MCF 10A (cell line): Measurements from ENCODE around the gene SMC6. TPM values are rescaled to one million over a fixed set of nuclear protein-coding genes. Genes with fewer than 3 reads are reported as not detected.

Experiments used
- BruUV-seq: library from RNA; stranded (reverse); fragments of 400-500 nt; replicated peaks from 2 replicates; lab custom pipeline; 2021; lab: Mats Ljungman, UMichigan
- CTCF ChIA-PET: fragments of 300-600 bp; sonication (Branson Sonifier 250); formaldehyde crosslinking; extraction: SDS; loops from one replicate; lab custom pipeline; 2021; ENCODE audit warnings: antibody characterized with exemption, inconsistent platforms; lab: Yijun Ruan, JAX
- POLR2A ChIA-PET: fragments of 300-600, 350-650 bp; sonication (Branson Sonifier 250); formaldehyde crosslinking; extraction: SDS; loops from one replicate; lab custom pipeline; 2020; ENCODE audit warnings: antibody characterized with exemption, inconsistent platforms; lab: Yijun Ruan, JAX
- DNase-seq: peaks from one replicate; pipeline ENCODE4 v3.0.0-alpha.2; 2018; ENCODE audit not compliant: unreplicated experiment
- H3K27ac Mint-ChIP-seq: one replicate; pipeline ENCODE4 v1.8.0; 2022; ENCODE audit warnings: mild to moderate bottlenecking, low read depth, mixed read lengths; ENCODE audit not compliant: unreplicated experiment
- H3K27me3 Mint-ChIP-seq: one replicate; pipeline ENCODE4 v1.8.0; 2022; ENCODE audit warnings: mixed read lengths; ENCODE audit not compliant: insufficient read depth, unreplicated experiment
- H3K36me3 Mint-ChIP-seq: one replicate; pipeline ENCODE4 v1.8.0; 2022; ENCODE audit warnings: mild to moderate bottlenecking, moderate library complexity, mixed read lengths; ENCODE audit not compliant: insufficient read depth, unreplicated experiment
- H3K4me1 Mint-ChIP-seq: one replicate; pipeline ENCODE4 v1.8.0; 2022; ENCODE audit warnings: mixed read lengths; ENCODE audit not compliant: insufficient read depth, unreplicated experiment
- H3K4me3 Mint-ChIP-seq: one replicate; pipeline ENCODE4 v1.8.0; 2022; ENCODE audit warnings: mild to moderate bottlenecking, moderate library complexity, mixed read lengths; ENCODE audit not compliant: unreplicated experiment
- H3K9me3 Mint-ChIP-seq: one replicate; pipeline ENCODE4 v1.8.0; 2022; ENCODE audit warnings: mixed read lengths; ENCODE audit not compliant: unreplicated experiment
- CTCF ChIP-seq: fragments of 200-600 bp; IDR thresholded peaks from one replicate; pipeline ENCODE4 v1.8.0; 2022; ENCODE audit warnings: antibody characterized with exemption, mild to moderate bottlenecking; ENCODE audit not compliant: unreplicated experiment
- intact Hi-C: fragments of 100-400 bp; cut with micrococcal nuclease; formaldehyde crosslinking; loops from 2 replicates; pipeline ENCODE4 v1.14.1; 2022
- total RNA-seq: library from RNA; stranded (reverse); gene quantifications from 2 replicates; pipeline ENCODE4 v1.2.3, GENCODE V29; 2022

Gene SMC6
- total RNA-seq, 1 experiment from 2014 or later = 24.7 TPM

GRCh38 chr2:17765398-17765797 lies 11.8 kb upstream of the SMC6 start:
- POLR2A ChIA-PET = interaction anchor here (0.7 to 1.0 kb wide), 2 partner anchors 11 to 15 kb away, joined by 3 read pairs; partner anchors contain the start of genes GEN1 and SMC6
- Mint-ChIP-seq H3K4me1 (peaks cover 1% of the 10 kb centered on the region), H3K36me3 (peaks cover 22% of the 10 kb centered on the region), H3K27ac (no peak overlapping the region), H3K27me3 (no peaks in the 10 kb centered on the region), H3K9me3 (no peaks in the 10 kb centered on the region), H3K4me3 (no peak overlapping the region)
- TF ChIP-seq CTCF = no peak
- DNase-seq = no peak
- BruUV-seq = no TSS peak
- CTCF ChIA-PET = interaction anchor here (0.7 kb wide), 1 partner anchor 63 kb away, joined by 5 read pairs; no protein-coding TSS in a partner anchor
- intact Hi-C loops = no loop called here

- no peak overlapping the region for H3K27ac Mint-ChIP-seq
- ChIA-PET POLR2A (interaction anchor here (1.0 to 1.1 kb wide), 2 partner anchors 9 to 52 kb away, joined by 3 read pairs; partner anchors contain the start of gene MSGN1), CTCF (interaction anchor here (0.9 kb wide), 1 partner anchor 67 kb away, joined by 4 read pairs; no protein-coding TSS in a partner anchor)
- intact Hi-C loops = no loop called here
- no peaks in the 10 kb centered on the region for H3K27me3 Mint-ChIP-seq
- H3K4me1 Mint-ChIP-seq = peaks cover 18% of the 10 kb centered on the region
- BruUV-seq = no TSS peak
- H3K36me3 Mint-ChIP-seq = peaks cover 22% of the 10 kb centered on the region
- no peaks in the 10 kb centered on the region for H3K9me3 Mint-ChIP-seq
- no peak for TF ChIP-seq CTCF
- DNase-seq = no peak
- H3K4me3 Mint-ChIP-seq = no peak overlapping the region
These were observed 10.2 kb upstream of the SMC6 start for GRCh38 chr2:17763641-17764333.

GRCh38 chr2:17762451-17762850 lies 8.8 kb upstream of the SMC6 start:
- H3K4me3 Mint-ChIP-seq = no peak overlapping the region
- no peak for TF ChIP-seq CTCF
- H3K27me3 Mint-ChIP-seq = no peaks in the 10 kb centered on the region
- peaks cover 25% of the 10 kb centered on the region for H3K4me1 Mint-ChIP-seq
- H3K36me3 Mint-ChIP-seq = peaks cover 22% of the 10 kb centered on the region
- no peak for DNase-seq
- H3K27ac Mint-ChIP-seq = no peak overlapping the region
- CTCF ChIA-PET = interaction anchor here (0.6 to 1.0 kb wide), 3 partner anchors 57 to 618 kb away, joined by 3 to 5 read pairs (median 3); no protein-coding TSS in a partner anchor
- no peaks in the 10 kb centered on the region for H3K9me3 Mint-ChIP-seq
- POLR2A ChIA-PET = interaction anchor here (1.2 to 4.1 kb wide), 2 partner anchors 8 to 52 kb away, joined by 3 to 43 read pairs; partner anchors contain the start of genes GEN1 and MSGN1
- intact Hi-C loops = no loop called here
- no TSS peak for BruUV-seq

GRCh38 chr2:17759805-17760204 lies 6.2 kb upstream of the SMC6 start:
- intact Hi-C loops = loop anchor here (5.0 kb wide), 1 partner anchor 357 kb away; no protein-coding TSS in a partner anchor
- no peak for TF ChIP-seq CTCF
- peak overlapping the region; percentile 79 for H3K27ac Mint-ChIP-seq
- BruUV-seq = no TSS peak
- no peaks in the 10 kb centered on the region for H3K27me3 Mint-ChIP-seq
- DNase-seq = peak; percentile 79
- CTCF ChIA-PET = interaction anchor here (0.7 to 1.3 kb wide), 6 partner anchors 15 to 619 kb away, joined by 3 to 8 read pairs (median 4); partner anchors contain the start of gene MSGN1
- H3K36me3 Mint-ChIP-seq = peaks cover 4% of the 10 kb centered on the region
- no peaks in the 10 kb centered on the region for H3K9me3 Mint-ChIP-seq
- H3K4me3 Mint-ChIP-seq = no peak overlapping the region
- peaks cover 31% of the 10 kb centered on the region for H3K4me1 Mint-ChIP-seq
- POLR2A ChIA-PET = interaction anchor here (1.2 to 4.1 kb wide), 3 partner anchors 8 to 55 kb away, joined by 3 to 43 read pairs (median 3); partner anchors contain the start of gene MSGN1
